ENCODE measurements around the gene NPIPA3.

DNA sequence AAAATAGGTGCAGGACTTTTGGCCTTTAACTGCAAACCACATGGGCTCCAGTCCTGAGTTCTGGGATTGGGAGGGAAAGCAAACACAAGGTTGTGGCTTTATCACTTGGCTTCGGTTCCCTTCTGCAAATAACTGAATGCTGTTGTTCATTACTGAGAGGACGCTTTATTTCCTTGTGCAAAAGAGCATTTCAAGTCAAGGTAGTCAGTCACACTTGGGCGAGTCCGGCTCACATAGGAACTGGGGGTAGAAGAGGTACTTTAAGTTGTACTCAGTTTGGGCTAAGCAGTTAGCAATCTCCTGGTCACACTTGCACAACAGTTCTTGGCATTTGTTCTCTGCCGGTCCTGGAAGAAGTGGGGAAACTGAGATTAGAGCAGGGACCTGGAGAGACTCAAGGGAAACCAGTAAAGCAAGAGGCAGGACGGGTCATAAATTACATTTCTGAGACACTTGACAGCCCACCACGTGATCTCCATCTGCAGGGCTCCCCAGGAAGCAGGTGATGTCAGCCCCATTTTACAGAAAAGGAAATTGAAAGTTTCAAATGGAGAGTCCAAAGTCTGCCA lies 30.7 kb upstream of the NPIPA3 start:
- TF ChIP-seq POLR2A (IDR thresholded peaks at IDR 0.05; ENCODE audit: low read depth, low read length), result no peak
- TF ChIP-seq POLR2AphosphoS5 (IDR thresholded peaks at IDR 0.05; ENCODE audit: low read depth, low read length), result no peak
- no peak for TF ChIP-seq TAF1 (IDR thresholded peaks at IDR 0.05; ENCODE audit: borderline replicate concordance, low read depth, low read length)
